Measurements from ENCODE around the gene ZNF224.
"Not testable (repeated sequence)": the region's sequence is repeated elsewhere in the genome, so short reads cannot be mapped to it uniquely, and the experiment has no call there.

ZNF224 gene

DNA sequence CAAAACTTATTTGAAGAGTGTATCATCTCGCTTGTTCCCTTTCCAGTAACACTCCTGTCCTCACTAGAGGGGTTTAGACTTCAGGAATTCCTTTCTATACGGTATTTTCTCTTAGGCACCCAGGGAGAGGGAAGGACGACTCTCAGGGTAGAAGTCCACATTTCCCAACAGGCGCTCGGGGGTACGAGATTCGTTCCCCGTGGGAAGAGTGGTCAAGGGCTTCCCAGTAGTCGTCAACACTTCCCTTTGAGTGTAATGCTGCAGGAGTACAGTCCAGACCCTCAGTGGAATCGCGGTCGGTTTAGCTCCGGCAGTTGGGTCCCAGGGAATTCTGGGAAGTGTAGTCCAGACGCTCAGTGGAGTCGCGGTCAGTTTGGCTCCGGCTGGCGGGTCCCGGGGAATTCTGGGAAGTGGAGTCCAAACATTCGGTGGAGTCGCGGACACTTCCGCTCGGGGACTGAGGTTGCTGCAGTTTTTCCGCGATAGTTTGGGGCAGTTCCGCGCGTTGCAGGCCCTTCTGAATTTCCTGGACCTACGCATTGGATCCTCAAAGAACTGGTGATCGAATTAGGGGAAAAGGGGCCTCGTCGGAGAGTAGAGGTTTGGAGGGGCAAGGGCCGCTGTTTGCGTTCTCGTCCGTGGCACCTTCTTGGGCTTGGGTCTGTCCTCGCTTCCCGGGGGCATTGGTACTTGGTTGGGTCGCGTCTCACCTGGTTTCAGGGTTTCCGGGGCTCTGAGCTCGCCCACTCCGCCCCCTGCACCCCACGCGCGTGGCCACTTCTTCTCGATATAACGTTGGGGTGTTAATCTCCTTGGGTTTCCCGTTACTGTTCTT, at the start of gene ZNF224:
TSS of gene ZNF224 (plus strand) at position 431 of the 835 bp plus-strand sequence. CDS start 3,513 bp downstream, outside the sequence.
- peak; percentile 86 for DNase-seq

- DNase-seq = peak; percentile 72
These were observed 43.2 kb upstream of the ZNF224 start for GRCh38 chr19:44050740-44051649.

DNA sequence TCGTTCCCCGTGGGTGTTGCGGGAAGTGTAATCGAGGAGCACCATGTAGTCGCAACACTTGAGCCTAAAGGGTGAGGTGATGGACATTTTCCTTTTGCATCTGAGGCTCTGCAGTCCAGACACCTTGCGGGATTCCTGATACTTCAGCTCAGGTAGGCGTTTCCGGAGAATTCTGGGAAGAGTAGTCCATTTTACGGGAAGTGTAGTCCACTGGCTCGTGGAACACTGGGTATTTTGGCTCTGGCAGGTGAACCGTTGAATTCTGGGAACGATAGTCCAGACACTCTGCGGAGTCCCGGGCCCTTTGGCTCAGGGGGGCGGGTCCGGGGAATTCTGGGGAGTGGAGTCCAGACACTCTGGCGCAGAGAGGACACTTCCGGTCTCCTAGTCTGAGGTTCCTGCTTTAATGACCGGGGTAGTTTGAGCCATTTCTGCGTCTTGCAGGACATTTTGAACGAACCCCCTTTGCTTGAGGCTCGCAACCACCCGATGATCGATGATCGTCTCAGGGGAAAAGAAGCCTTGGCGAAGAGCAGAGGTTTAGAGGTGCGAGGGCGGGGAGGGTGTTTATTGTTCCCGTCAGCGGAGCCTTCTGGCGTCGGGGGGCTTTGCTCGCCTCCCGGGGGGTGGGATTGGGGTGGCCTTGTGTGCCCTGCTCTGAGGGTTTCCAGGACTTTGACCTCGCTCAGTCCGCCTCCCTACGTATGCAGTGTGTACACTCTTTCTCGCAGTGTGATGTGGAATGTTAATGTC, 42.3 kb upstream of the ZNF224 start, which contains the start of gene ZNF223:
TSS of gene ZNF223 (plus strand) at position 387 of the 753 bp plus-strand sequence. CDS start 3,141 bp downstream, outside the sequence.
- peak; percentile 95 for DNase-seq

GRCh38 chr19:44055870-44056269, 38.3 kb upstream of the ZNF224 start:
- DNase-seq = no peak

- no peak for DNase-seq
These were observed 34.9 kb upstream of the ZNF224 start for GRCh38 chr19:44059229-44059628.

DNA sequence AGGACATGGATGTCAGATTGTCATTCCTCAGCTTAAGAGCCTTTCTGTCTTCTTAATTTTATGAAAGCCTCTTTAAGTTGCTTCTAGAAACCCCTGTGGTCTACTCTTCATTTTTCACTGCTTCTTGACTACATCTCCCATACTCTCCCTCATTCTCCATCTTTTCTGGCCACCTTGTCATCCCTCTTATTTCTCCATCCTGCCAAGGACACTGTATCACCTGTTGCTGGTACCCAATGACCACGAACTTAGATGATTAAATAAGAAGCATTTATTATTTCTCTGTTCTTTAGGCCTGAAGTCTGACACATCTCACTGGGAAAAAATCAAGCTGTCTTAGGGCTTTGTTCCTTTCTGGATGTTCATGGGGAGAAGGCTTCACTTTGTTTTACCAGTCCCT, 33.1 kb upstream of the ZNF224 start:
- DNase-seq = no peak

- DNase-seq = no peak
These were observed 27.9 kb upstream of the ZNF224 start for GRCh38 chr19:44066305-44066704.

GRCh38 chr19:44069415-44069814, 24.7 kb upstream of the ZNF224 start:
- DNase-seq = no peak

- DNase-seq = peak; percentile 86
These were observed 22.2 kb upstream of the ZNF224 start, which contains the start of gene ZNF284 for GRCh38 chr19:44071824-44072542. Gene ZNF284, plus strand, starts transcription at chr19:44072159. Its CDS starts 4,231 bp downstream, at chr19:44076390.

- DNase-seq = no peak
These were observed 21.4 kb upstream of the ZNF224 start for GRCh38 chr19:44072543-44073401.

DNA sequence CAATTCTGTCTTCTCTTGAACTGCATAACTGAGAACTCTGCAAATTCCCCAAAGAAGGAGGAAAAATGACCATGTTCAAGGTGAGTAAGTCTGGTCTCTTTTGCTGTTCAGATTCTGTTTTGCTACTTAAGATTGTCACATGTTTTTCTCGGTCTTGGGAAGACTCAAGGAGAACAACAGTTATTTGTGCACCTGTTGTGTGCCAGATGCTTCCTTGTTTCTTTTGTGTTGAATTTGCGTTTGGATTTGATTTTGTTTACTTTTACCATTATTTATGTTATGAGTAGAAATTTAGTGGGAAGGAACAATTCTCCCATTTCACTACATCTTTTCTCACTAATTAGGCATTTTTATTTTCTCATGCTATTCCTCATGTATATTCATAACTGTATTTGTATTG, 17.8 kb upstream of the ZNF224 start:
- DNase-seq = no peak

DNA sequence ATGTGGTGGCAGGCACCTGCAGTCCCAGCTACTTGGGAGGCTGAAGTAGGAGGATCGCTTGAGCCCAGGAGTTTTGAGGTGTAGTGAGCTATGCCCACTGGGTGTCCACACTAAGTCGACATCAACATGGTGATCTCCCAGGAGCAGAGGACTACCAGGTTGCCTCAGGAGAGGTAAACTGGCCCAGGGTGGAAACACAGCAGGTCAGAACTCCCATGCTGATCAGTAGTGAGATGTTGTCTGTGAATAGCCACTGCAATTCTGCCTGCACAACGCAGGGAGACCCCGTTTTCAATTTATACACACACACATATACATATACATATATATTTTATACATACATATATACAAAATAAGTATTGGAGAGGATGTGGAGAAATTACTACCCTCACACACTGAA, 2.1 kb upstream of the ZNF224 start:
- DNase-seq = no peak

DNA sequence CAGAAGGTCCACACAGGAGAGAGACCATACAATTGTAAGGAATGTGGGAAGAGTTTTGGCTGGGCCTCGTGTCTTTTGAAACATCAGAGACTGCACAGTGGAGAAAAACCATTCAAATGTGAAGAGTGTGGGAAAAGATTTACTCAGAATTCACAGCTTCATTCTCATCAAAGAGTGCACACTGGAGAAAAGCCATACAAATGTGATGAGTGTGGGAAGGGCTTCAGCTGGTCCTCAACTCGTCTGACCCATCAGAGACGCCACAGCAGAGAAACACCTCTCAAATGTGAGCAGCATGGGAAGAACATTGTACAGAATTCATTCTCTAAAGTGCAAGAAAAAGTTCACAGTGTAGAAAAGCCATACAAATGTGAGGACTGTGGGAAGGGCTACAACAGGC, 13.6 kb downstream of the ZNF224 start:
- DNase-seq = no peak

- DNase-seq = no peak
These were observed 15.3 kb downstream of the ZNF224 start for GRCh38 chr19:44109458-44109857.

DNA sequence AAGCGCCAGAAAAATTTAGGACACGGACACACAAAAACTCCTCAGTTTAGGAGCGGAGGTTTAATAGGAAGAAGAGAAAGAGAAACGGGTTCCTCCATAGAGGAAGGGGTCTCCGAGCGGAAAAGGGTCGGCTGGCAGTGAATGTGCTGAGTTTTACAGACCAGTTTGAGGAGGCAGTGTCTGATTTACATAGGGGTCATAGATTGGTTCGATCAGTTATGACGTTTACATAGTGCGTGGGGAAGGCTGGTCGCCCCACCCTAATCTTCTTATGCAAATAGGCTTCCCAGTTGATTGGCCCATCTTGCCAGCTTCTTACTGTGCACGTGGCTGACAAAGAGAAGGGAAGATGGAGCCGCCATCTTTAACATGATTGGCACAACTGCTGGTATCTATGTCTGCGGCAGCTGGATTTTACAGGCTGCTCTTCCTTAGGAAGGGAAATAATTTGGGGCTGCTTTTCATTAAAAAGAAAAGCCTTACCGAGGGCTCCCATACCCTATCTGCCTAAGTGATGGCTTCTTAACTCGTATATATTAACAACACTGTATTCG, 17.8 kb downstream of the ZNF224 start:
- no peak for DNase-seq

DNA sequence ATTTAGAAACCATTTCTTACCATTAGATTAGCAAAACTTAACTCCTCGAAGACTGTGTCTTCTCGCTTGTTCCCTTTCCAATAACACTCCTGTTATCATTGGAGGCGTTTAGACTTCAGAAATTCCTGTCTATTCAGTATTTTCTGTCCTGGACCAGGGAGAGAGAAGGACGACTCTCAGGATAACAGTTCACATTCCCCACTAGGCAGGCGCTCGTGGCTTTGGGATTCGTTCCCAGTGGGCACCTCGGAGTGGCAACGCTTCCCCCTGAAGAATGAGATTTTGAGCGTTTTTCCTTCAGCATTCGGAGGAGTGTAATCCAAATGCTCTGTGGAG, 18.6 kb downstream of the ZNF224 start:
- no peak for DNase-seq

- peak; percentile 95 for DNase-seq
These were observed 19.1 kb downstream of the ZNF224 start, which contains the start of gene ZNF225 for GRCh38 chr19:44113138-44113783. Gene ZNF225, plus strand, starts transcription at chr19:44113399. Its CDS starts 2,429 bp downstream, at chr19:44115828.

GRCh38 chr19:44113784-44114390, 19.7 kb downstream of the ZNF224 start:
- no peak for DNase-seq

DNA sequence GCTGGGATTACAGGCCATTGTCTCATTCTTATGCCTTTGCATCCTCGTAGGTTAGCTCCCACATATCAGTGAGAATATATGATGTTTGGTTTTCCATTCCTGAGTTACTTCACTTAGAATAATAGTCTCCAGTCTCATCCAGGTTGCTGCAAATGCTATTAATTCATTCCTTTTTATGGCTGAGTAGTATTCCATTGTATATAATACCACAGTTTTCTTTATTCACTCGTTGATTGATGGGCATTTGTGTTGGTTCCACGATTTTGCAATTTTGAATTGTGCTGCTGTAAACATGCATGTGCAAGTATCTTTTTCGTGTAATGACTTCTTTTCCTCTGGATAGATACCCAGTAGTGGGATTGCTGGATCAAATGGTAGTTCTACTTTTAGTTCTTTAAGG, 27.0 kb downstream of the ZNF224 start:
- DNase-seq = not testable (repeated sequence)

- DNase-seq = no peak
These were observed 37.8 kb downstream of the ZNF224 start for GRCh38 chr19:44131955-44132354.

All from NCI-H2171 (cell line).